ENCODE measurements around the gene RAPGEF4. TPM values are rescaled to one million over a fixed set of nuclear protein-coding genes. Genes with fewer than 3 reads are reported as not detected.

The RAPGEF4 gene
- total and polyA plus RNA-seq, 2 of the 8 experiments (the other 6 are each of a cell fraction or from before 2014, with no cell fraction given): 1.2 to 2.6 TPM

GRCh38 chr2:172896661-172897081 is 161.0 kb downstream of the RAPGEF4 start (continued):
- TF ChIP-seq CHD7 (IDR thresholded peaks at IDR 0.05; ENCODE audit: insufficient replicate concordance, low read length) (no peak), YY1 (IDR thresholded peaks at IDR 0.05; ENCODE audit: low read depth, low read length) (no peak), CREB1 (IDR thresholded peaks at IDR 0.05) (no peak), SRF (IDR thresholded peaks at IDR 0.05; ENCODE audit: low read depth, low read length) (no peak), MAX (IDR thresholded peaks at IDR 0.05) (no peak), GTF2F1 (IDR thresholded peaks at IDR 0.05; ENCODE audit: borderline replicate concordance, low read depth, low read length) (no peak), CBX5 (IDR thresholded peaks at IDR 0.05; ENCODE audit: low read depth, low read length) (no peak)

Data from H1 (cell line).